Transverse colon (tissue), 3 donors: Measurements from ENCODE around the gene LDLRAD4.

ENCODE experiments used
- EP300 ChIP-seq: sonication (generic); formaldehyde crosslinking; IDR thresholded peaks from one replicate; pipeline ENCODE4 v1.6.1; 2017; ENCODE audit warnings: antibody characterized with exemption, low read depth
- POLR2A ChIP-seq: fragments of 450-650 bp; IDR thresholded peaks from one replicate; pipeline ENCODE4 v1.6.1; 2016; ENCODE audit warnings: antibody characterized with exemption, mild to moderate bottlenecking, moderate library complexity
- TF ChIP-seq, protein P1 (sequence below), 5 experiments: fragments of 200-600 bp in 3 of 5; fragments of 450-650 bp in 2 of 5; sonication (generic) in 3 of 5; IDR thresholded peaks; 1 replicate in 2 of 5; 2 replicates in 3 of 5; pipeline ENCODE4 v1.5.1; 2016 to 2017; ENCODE audit warnings: antibody characterized with exemption in 5 of 5, inconsistent platforms in 3 of 5, mild to moderate bottlenecking in 2 of 5, moderate library complexity in 1 of 5

- TF ChIP-seq, protein P1, sequence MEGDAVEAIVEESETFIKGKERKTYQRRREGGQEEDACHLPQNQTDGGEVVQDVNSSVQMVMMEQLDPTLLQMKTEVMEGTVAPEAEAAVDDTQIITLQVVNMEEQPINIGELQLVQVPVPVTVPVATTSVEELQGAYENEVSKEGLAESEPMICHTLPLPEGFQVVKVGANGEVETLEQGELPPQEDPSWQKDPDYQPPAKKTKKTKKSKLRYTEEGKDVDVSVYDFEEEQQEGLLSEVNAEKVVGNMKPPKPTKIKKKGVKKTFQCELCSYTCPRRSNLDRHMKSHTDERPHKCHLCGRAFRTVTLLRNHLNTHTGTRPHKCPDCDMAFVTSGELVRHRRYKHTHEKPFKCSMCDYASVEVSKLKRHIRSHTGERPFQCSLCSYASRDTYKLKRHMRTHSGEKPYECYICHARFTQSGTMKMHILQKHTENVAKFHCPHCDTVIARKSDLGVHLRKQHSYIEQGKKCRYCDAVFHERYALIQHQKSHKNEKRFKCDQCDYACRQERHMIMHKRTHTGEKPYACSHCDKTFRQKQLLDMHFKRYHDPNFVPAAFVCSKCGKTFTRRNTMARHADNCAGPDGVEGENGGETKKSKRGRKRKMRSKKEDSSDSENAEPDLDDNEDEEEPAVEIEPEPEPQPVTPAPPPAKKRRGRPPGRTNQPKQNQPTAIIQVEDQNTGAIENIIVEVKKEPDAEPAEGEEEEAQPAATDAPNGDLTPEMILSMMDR (IDR thresholded peaks at IDR 0.05) = no peak
- TF ChIP-seq EP300 = no peak
- TF ChIP-seq POLR2A = no peak
These were observed 236.9 kb downstream of the LDLRAD4 start for GRCh38 chr18:13455471-13455870.
